ENCODE results near the gene PIK3AP1. TPM values are rescaled to one million over a fixed set of nuclear protein-coding genes. Genes with fewer than 3 reads are reported as not detected.
A peak's percentile ranks its signal among the peaks of the same experiment; 100 is the strongest.

The PIK3AP1 gene
- total and polyA plus RNA-seq, 2 of the 4 experiments (the other 2 are of a cell fraction) = under 0.01 to 0.14 TPM

GRCh38 chr10:96667401-96667800, 52.9 kb downstream of the PIK3AP1 start:
- Histone ChIP-seq H3K18ac (ENCODE audit: low read depth, low read length) (no peak overlapping the region), H3K4me1 (ENCODE audit: control insufficient read depth, insufficient read depth, low read length) (peaks cover 12% of the 10 kb centered on the region), H2BK5ac (ENCODE audit: low read depth, low read length, poor library complexity, severe bottlenecking) (no peak overlapping the region), H3K9me3 (ENCODE audit: control insufficient read depth, insufficient read depth, low read length) (no peaks in the 10 kb centered on the region), H3K4ac (ENCODE audit: low read depth, low read length) (no peak overlapping the region), H3K9ac (ENCODE audit: low read depth, low read length) (no peak overlapping the region), H3K9me1 (ENCODE audit: insufficient read depth, low read length) (peaks cover 10% of the 10 kb centered on the region), H3K56ac (ENCODE audit: extremely low read depth, insufficient read depth, low read length) (no peak overlapping the region), H2BK20ac (ENCODE audit: low read depth, low read length) (no peak overlapping the region; the same call in 1 of the 2 replicates), H3K4me3 (ENCODE audit: insufficient read depth, low read depth, low read length) (no peak overlapping the region), H2BK120ac (ENCODE audit: low read depth, low read length) (peak overlapping the region; percentile 2; the same call in 1 of the 2 replicates), H4K8ac (ENCODE audit: low read depth in 2 of 2, low read length in 2 of 2) (no peak overlapping the region), H3K36me3 (ENCODE audit: control insufficient read depth, insufficient read depth, low read length) (no peaks in the 10 kb centered on the region), H2AFZ (replicated peaks; ENCODE audit: low read length, poor library complexity) (no peak overlapping the region), H3K27ac (ENCODE audit: insufficient read depth, low read length) (no peak overlapping the region), H3K14ac (replicated peaks; ENCODE audit: low read depth, low read length) (no peak overlapping the region), H4K20me1 (ENCODE audit: insufficient read depth, low read length) (no peaks in the 10 kb centered on the region), H3K23ac (ENCODE audit: low read depth, low read length) (no peak overlapping the region), H4K5ac (ENCODE audit: low read depth, low read length) (no peak overlapping the region), H2AK9ac (replicated peaks; ENCODE audit: low read depth, low read length, poor library complexity) (no peak overlapping the region), H3K27me3 (ENCODE audit: control insufficient read depth, insufficient read depth, low read length) (no peaks in the 10 kb centered on the region), H2BK15ac (ENCODE audit: low read depth, low read length) (0 out of 3 replicates have a peak overlapping the region, but pooled peaks have one; percentile 4), H3K4me2 (ENCODE audit: low read depth, low read length) (no peak overlapping the region), H4K91ac (ENCODE audit: insufficient read depth, low read depth, low read length) (no peak overlapping the region), H2AK5ac (ENCODE audit: low read depth, low read length) (no peak overlapping the region), H3K79me1 (ENCODE audit: low read depth in 1 of 2, low read length in 2 of 2) (no peaks in the 10 kb centered on the region)
- DNase-seq (peak; percentile 6), ATAC-seq (ENCODE audit: low read depth) (no peak; the same call in 1 of the 2 replicates)
- 93% methylated on average over 2 of the region's 3 CpGs; no CpG with 5 or more reads in 1 of the 2 experiments for WGBS, 2 experiments (ENCODE audit: extremely low coverage in 2 of 2, insufficient read length in 1 of 2)
- intact Hi-C loops (cut with micrococcal nuclease) = no loop called here
- in situ Hi-C loops (cut with MboI; ENCODE audit: low sequenced_read_pairs) = no loop called here
- dilution Hi-C loops (cut with HindIII; ENCODE audit: low sequenced_read_pairs, unreplicated experiment) = no loop called here
- ChIA-PET CTCF (no interaction called here), POLR2A (ENCODE audit: unreplicated experiment) (interaction anchor here (0.6 kb wide), 1 partner anchor 364 kb away, joined by 4 read pairs; no protein-coding TSS in a partner anchor)
- BruUV-seq (replicated peaks) = no TSS peak
- TF ChIP-seq MAZ (IDR thresholded peaks at IDR 0.05; ENCODE audit: borderline replicate concordance, low read depth, low read length) (no peak), CEBPB (IDR thresholded peaks at IDR 0.05; ENCODE audit: low read depth, low read length) (no peak), CHD1 (IDR thresholded peaks at IDR 0.05; ENCODE audit: low read depth, low read length) (no peak), BHLHE40 (IDR thresholded peaks at IDR 0.05; ENCODE audit: low read depth, low read length) (no peak), MXI1 (IDR thresholded peaks at IDR 0.05; ENCODE audit: borderline replicate concordance, low read depth, low read length) (no peak), NFE2L2 (IDR thresholded peaks at IDR 0.05; ENCODE audit: low read depth, low read length) (no peak)
